Activated CD4-positive, alpha-beta memory T cell treated with anti-CD3 and anti-CD28 coated beads, Interleukin-2, amount 10 ng/mL, durations not matched to agents 7 days and 5 days (primary cell): Measurements from ENCODE around the gene TBC1D12. TPM values are rescaled to one million over a fixed set of nuclear protein-coding genes. Genes with fewer than 3 reads are reported as not detected.

ENCODE experiments used
- total RNA-seq, 2 experiments: library from RNA; stranded (reverse); gene quantifications; one replicate each; pipeline ENCODE4 v1.2.3, GENCODE V29; 2021

TBC1D12 gene
- total RNA-seq, 2 experiments from 2014 or later, result 0.28 to 0.30 TPM

Other genes starting within 250 kb of the TBC1D12 start
- gene NOC3L, start 39.6 kb upstream of the TBC1D12 start, total RNA-seq, result 10 to 100 TPM; 18.6 TPM
- 100 to 1,000 TPM in 1 of 2 experiments, 10 to 100 TPM in 1; 95.3 to 101 TPM for gene HELLS, start 143.2 kb downstream of the TBC1D12 start, total RNA-seq